ENCODE measurements around the gene NECAP2. TPM values are rescaled to one million over a fixed set of nuclear protein-coding genes. Genes with fewer than 3 reads are reported as not detected.
"Not testable (repeated sequence)": the region's sequence is repeated elsewhere in the genome, so short reads cannot be mapped to it uniquely, and the experiment has no call there.

NECAP2 gene
- total and polyA plus RNA-seq, 12 donors: 7.9 to 34.0 (median 13.0) TPM

- TF ChIP-seq, protein P1, sequence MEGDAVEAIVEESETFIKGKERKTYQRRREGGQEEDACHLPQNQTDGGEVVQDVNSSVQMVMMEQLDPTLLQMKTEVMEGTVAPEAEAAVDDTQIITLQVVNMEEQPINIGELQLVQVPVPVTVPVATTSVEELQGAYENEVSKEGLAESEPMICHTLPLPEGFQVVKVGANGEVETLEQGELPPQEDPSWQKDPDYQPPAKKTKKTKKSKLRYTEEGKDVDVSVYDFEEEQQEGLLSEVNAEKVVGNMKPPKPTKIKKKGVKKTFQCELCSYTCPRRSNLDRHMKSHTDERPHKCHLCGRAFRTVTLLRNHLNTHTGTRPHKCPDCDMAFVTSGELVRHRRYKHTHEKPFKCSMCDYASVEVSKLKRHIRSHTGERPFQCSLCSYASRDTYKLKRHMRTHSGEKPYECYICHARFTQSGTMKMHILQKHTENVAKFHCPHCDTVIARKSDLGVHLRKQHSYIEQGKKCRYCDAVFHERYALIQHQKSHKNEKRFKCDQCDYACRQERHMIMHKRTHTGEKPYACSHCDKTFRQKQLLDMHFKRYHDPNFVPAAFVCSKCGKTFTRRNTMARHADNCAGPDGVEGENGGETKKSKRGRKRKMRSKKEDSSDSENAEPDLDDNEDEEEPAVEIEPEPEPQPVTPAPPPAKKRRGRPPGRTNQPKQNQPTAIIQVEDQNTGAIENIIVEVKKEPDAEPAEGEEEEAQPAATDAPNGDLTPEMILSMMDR (IDR thresholded peaks at IDR 0.05): no peak
- 91 to 92% methylated on average over 21 of the region's 21 CpGs for WGBS, 2 donors
- Histone ChIP-seq H3K4me1 (no peaks in the 10 kb centered on the region), H3K27ac (no peak overlapping the region), H3K36me3 (peaks cover 0 to 64% (median 20%) of the 10 kb centered on the region in 9 donors), H3K9me3 (no peaks in the 10 kb centered on the region), H3K27me3 (no peaks in the 10 kb centered on the region), H3K4me3 (no peak overlapping the region)
- ATAC-seq (no peak), DNase-seq (no peak)
- intact Hi-C loops (cut with DNase I): no loop called here
Measured at GRCh38 chr1:16464917-16465625, 24.5 kb downstream of the NECAP2 start.

DNA sequence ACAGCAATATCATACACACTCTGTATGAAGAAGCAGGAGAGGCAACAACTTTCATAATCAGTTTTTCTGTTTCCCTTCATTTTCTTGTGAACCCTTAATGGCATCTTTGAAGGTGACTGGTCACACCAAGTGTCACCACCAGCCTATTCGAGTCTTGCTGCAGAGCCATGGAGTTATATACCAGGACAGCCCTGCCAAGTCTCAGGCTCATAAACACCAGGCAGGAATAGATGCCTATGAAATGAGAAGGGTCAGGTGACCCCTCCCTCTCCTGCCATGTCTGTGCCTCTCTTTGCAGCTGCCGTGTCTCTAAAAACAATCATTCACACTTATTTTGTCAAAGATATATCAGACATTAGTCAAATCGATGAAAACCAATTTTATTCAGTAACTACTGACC is 28.0 kb downstream of the NECAP2 start:
- no peaks in the 10 kb centered on the region for H3K4me1 ChIP-seq
- no peaks in the 10 kb centered on the region for H3K9me3 ChIP-seq
- H3K27ac ChIP-seq: no peak overlapping the region
- intact Hi-C loops (cut with DNase I): no loop called here
- TF ChIP-seq, protein P1 (IDR thresholded peaks at IDR 0.05): no peak
- DNase-seq (no peak), ATAC-seq (no peak)
- WGBS, 2 donors: 75 to 81% methylated on average over 3 of the region's 3 CpGs
- H3K4me3 ChIP-seq: no peak overlapping the region
- peaks cover 0 to 61% (median 6%) of the 10 kb centered on the region in 9 donors for H3K36me3 ChIP-seq
- H3K27me3 ChIP-seq: no peaks in the 10 kb centered on the region

GRCh38 chr1:16474166-16474800 is 33.8 kb downstream of the NECAP2 start:
- Histone ChIP-seq H3K27me3 (no peaks in the 10 kb centered on the region), H3K27ac (no peak overlapping the region), H3K4me3 (no peak overlapping the region), H3K36me3 (peaks cover 0 to 86% (median 22%) of the 10 kb centered on the region in 9 donors), H3K9me3 (no peaks in the 10 kb centered on the region), H3K4me1 (no peaks in the 10 kb centered on the region)
- WGBS, 2 donors: 95% methylated on average over 28 of the region's 28 CpGs
- intact Hi-C loops (cut with DNase I): no loop called here
- TF ChIP-seq, protein P1 (IDR thresholded peaks at IDR 0.05): no peak
- DNase-seq (no peak), ATAC-seq (peak in 1 of 8 donors; percentile 35)

- 96 to 98% methylated on average over 2 of the region's 2 CpGs for WGBS, 2 donors
- H3K4me3 ChIP-seq; H3K27ac ChIP-seq; DNase-seq; ATAC-seq; H3K27me3 ChIP-seq; H3K4me1 ChIP-seq; intact Hi-C loops (cut with DNase I); H3K9me3 ChIP-seq: not testable (repeated sequence)
- H3K36me3 ChIP-seq: peaks cover 0 to 92% (median 22%) of the 10 kb centered on the region in 9 donors
Measured at GRCh38 chr1:16474891-16475290, 34.4 kb downstream of the NECAP2 start.

GRCh38 chr1:16475771-16476770 is 35.5 kb downstream of the NECAP2 start:
- H3K27ac ChIP-seq; intact Hi-C loops (cut with DNase I); H3K4me1 ChIP-seq; DNase-seq; H3K4me3 ChIP-seq; H3K27me3 ChIP-seq; H3K9me3 ChIP-seq: not testable (repeated sequence)
- 91 to 94% methylated on average over 25 to 28 of the region's 29 CpGs for WGBS, 2 donors
- peaks cover 0 to 99% (median 25%) of the 10 kb centered on the region in 9 donors for H3K36me3 ChIP-seq
- ATAC-seq: peak in 6 of 8 donors; percentile 14 to 56 (median 24)
